Thyroid gland (tissue), 4 donors: ENCODE data around the gene HOXD12. TPM values are rescaled to one million over a fixed set of nuclear protein-coding genes. Genes with fewer than 3 reads are reported as not detected.

Experiments
- DNase-seq, 2 donors: peaks; one replicate each; pipeline ENCODE4 v3.0.0-alpha.2; 2019
- H3K27ac ChIP-seq, 3 donors: fragments of 200-600 bp; sonication (generic); 1 replicate in 2 of 3; 2 replicates in 1 of 3; pipeline ENCODE4 v1.5.1; 2016 to 2019; ENCODE audit warnings: mild to moderate bottlenecking in 1 of 3, moderate library complexity in 1 of 3
- H3K27me3 ChIP-seq: fragments of 200-600 bp; sonication (generic); one replicate; pipeline ENCODE4 v1.5.1; 2019
- H3K36me3 ChIP-seq, 2 donors: fragments of 200-600 bp; sonication (generic); one replicate each; pipeline ENCODE4 v1.5.1; 2016 to 2019
- H3K4me1 ChIP-seq, 2 donors: fragments of 200-600 bp; sonication (generic); one replicate each; pipeline ENCODE4 v1.5.1; 2017 to 2019
- H3K4me3 ChIP-seq, 3 donors: fragments of 200-600 bp; sonication (generic); replicated peaks in 1 of 3; 1 replicate in 2 of 3; 2 replicates in 1 of 3; pipeline ENCODE4 v1.5.1; 2016; ENCODE audit warnings: mild to moderate bottlenecking in 1 of 3
- H3K9me3 ChIP-seq: fragments of 200-600 bp; sonication (generic); one replicate; pipeline ENCODE4 v1.5.1; 2017
- POLR2A ChIP-seq, 2 donors: fragments of 450-650 bp; IDR thresholded peaks; one replicate each; pipeline ENCODE4 v1.6.1; 2017; ENCODE audit warnings: antibody characterized with exemption in 2 of 2, mild to moderate bottlenecking in 2 of 2, moderate library complexity in 1 of 2
- WGBS, 2 donors: methylation state at CpG; one replicate each; pipeline ENCODE4 v1.1.5; 2017; 5-methylcytosine and 5-hydroxymethylcytosine counted together
- intact Hi-C: fragments of 100-400 bp; cut with DNase I; formaldehyde crosslinking; loops from one replicate; pipeline ENCODE4 v1.15.1; 2023
- total RNA-seq, 4 donors: library from RNA; depleted of rRNA; stranded (reverse); fragments of >200 nt; gene quantifications; one replicate each; pipeline ENCODE4 v1.2.3, GENCODE V29; 2016
- TF ChIP-seq, protein P1 (sequence below), 6 experiments: fragments of 200-600 bp in 3 of 6; fragments of 450-650 bp in 3 of 6; sonication (generic) in 3 of 6; IDR thresholded peaks; one replicate each; pipeline ENCODE4 v1.5.1; 2016 to 2019; ENCODE audit warnings: antibody characterized with exemption in 6 of 6, mild to moderate bottlenecking in 2 of 6, inconsistent platforms in 1 of 6, moderate library complexity in 1 of 6

The HOXD12 gene
- total RNA-seq, 4 donors from 2014 or later, result not detected

DNA sequence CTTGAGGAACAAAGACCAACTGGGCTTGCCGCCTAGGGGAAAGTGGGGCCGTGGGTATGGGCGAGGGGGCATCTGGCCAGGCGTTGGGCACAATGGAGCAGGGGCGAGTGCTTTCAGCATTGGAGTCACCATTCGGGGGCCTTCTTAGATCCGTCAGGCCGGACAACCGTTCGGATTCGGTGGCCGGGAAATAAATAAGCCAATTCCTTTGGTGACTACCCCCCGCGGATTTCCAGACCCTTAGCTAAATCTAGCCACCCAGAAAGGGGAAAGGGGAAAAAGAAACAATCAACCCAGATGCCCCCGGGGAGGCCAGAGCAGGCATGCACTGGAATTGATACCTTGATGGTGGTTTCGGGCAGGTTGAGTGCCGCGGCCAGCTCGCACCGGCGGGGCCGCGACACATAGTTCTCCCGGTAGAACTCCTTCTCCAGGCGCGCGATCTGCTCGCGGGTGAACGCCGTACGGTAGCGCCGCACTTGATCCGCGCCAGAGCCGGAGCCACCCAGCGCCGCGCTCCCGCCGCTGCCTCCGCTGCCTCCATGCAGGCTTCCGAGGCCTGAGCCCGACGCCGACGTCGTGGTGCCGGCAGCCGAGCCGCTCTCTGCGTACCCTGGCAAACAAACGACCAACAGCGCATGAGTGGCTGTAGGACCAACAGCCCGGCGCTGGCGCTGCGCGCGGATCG lies 17.6 kb upstream of the HOXD12 start:
- peaks cover 5 to 19% of the 10 kb centered on the region in 2 donors for H3K4me1 ChIP-seq
- intact Hi-C loops, result loop anchor here (10.0 kb wide), 1 partner anchor 717 kb away; no protein-coding TSS in a partner anchor
- H3K27me3 ChIP-seq, result peaks cover 90% of the 10 kb centered on the region
- no peak overlapping the region for H3K4me3 ChIP-seq
- 6 to 13% methylated on average over 32 to 39 of the region's 62 CpGs for WGBS, 2 donors
- no peaks in the 10 kb centered on the region for H3K9me3 ChIP-seq
- no peak overlapping the region for H3K27ac ChIP-seq
- no peak for DNase-seq
- no peaks in the 10 kb centered on the region for H3K36me3 ChIP-seq
- TF ChIP-seq, protein P1, sequence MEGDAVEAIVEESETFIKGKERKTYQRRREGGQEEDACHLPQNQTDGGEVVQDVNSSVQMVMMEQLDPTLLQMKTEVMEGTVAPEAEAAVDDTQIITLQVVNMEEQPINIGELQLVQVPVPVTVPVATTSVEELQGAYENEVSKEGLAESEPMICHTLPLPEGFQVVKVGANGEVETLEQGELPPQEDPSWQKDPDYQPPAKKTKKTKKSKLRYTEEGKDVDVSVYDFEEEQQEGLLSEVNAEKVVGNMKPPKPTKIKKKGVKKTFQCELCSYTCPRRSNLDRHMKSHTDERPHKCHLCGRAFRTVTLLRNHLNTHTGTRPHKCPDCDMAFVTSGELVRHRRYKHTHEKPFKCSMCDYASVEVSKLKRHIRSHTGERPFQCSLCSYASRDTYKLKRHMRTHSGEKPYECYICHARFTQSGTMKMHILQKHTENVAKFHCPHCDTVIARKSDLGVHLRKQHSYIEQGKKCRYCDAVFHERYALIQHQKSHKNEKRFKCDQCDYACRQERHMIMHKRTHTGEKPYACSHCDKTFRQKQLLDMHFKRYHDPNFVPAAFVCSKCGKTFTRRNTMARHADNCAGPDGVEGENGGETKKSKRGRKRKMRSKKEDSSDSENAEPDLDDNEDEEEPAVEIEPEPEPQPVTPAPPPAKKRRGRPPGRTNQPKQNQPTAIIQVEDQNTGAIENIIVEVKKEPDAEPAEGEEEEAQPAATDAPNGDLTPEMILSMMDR (IDR thresholded peaks at IDR 0.05), result no peak
- TF ChIP-seq POLR2A (IDR thresholded peaks at IDR 0.05), result no peak

DNA sequence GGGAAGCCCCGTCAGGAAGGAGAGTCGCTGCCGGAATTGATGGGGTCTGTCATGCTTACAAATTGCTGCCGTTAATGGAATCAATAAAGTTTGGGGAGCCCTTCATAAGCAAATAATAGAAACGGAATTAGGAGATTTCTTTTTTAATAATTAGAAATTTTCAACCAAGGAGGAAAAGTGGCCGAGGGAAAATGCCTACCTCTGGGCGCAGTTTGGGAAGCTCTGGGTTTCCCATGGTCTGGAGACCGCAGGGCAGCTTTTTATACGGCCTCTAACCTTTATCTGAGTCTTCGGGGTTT lies 17.1 kb upstream of the HOXD12 start:
- TF ChIP-seq, protein P1 (IDR thresholded peaks at IDR 0.05), result no peak
- TF ChIP-seq POLR2A (IDR thresholded peaks at IDR 0.05), result no peak
- Histone ChIP-seq H3K9me3 (no peaks in the 10 kb centered on the region), H3K27ac (no peak overlapping the region), H3K4me3 (no peak overlapping the region), H3K27me3 (peaks cover 90% of the 10 kb centered on the region), H3K4me1 (peaks cover 5 to 19% of the 10 kb centered on the region in 2 donors), H3K36me3 (no peaks in the 10 kb centered on the region)
- intact Hi-C loops, result loop anchor here (10.0 kb wide), 1 partner anchor 718 kb away; no protein-coding TSS in a partner anchor
- WGBS, 2 donors, result 10 to 12% methylated on average over 10 of the region's 10 CpGs
- DNase-seq, result no peak

DNA sequence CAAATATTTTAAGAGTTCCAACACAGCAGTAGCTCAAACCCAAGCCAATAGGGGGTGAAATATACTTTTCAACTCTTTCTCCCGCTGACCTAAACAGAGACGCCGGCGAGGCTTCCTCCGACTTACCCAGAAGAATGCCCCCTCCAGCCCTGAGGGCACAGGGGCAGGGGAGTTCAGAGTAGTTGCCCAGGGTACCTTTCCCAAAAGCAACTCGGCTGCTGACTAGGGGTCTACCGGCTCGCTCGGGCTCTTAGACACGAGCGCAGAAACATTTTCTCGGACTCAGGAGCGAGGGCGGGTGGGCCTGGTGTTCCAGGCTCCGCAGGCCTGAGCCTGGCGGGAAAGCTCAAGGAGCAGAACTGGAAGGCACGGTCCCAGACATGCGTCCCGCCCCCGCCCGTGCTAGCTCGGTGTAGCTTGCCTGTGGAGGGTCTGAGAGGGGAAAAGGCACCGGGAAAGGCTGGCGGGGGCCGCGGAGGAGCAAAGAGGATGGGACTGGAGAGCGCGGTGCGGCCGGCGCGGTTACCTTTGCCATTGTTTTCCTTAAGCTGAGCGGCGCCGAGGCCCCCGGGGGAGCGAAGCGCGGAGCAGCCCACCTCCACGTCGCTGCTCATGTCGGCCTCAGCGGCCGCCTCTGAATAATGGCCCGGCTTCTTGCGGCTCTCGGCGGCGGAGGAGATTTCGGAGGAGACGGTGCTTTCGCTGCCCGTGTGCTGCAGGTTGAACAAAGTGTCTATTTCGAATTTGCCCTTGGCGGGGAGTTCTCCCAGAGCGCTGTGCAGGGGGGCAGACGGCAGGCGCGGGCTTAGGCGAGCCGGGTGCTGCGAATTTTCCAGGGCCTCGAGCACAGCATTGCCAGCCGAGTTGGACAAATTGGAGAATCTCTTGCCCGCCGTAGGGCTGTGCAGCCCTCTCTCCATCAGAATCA lies 16.5 kb upstream of the HOXD12 start:
- DNase-seq, result no peak
- WGBS, 2 donors, result 3 to 6% methylated on average over 43 to 61 of the region's 66 CpGs
- H3K4me1 ChIP-seq, result peaks cover 6 to 23% of the 10 kb centered on the region in 2 donors
- no peak overlapping the region for H3K4me3 ChIP-seq
- H3K27ac ChIP-seq, result no peak overlapping the region
- intact Hi-C loops, result loop anchor here (10.0 kb wide), 1 partner anchor 718 kb away; no protein-coding TSS in a partner anchor
- no peak for TF ChIP-seq POLR2A (IDR thresholded peaks at IDR 0.05)
- TF ChIP-seq, protein P1 (IDR thresholded peaks at IDR 0.05), result no peak
- no peaks in the 10 kb centered on the region for H3K9me3 ChIP-seq
- H3K27me3 ChIP-seq, result peaks cover 90% of the 10 kb centered on the region
- no peaks in the 10 kb centered on the region for H3K36me3 ChIP-seq

DNA sequence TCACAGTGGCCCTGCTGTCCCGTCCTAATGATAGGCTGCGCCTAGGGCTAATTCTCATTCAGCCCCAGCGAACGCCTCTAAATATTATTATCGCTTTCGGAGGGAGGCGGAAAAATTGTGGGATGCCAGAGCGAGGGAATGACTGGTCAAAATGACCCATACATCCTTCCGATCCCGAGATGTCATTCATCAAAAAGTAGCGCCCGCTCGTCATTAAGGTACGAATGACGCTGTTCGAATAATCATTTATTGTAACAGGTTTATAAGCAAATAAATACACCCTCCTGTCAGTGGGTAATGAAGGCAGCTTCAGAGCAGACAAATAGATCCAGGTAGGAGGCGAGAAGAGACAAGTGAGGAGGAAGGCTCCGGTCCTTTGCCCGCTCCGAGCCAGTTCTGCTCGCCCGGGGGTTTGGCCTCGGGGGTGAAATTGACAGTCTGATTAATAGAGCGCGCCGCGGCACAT lies 15.8 kb upstream of the HOXD12 start, which contains the start of gene EVX2:
EVX2 (minus strand) TSS at position 167 of the 466 bp plus-strand sequence. CDS start 186 bp downstream, outside the sequence.
- no peak for DNase-seq
- peaks cover 90% of the 10 kb centered on the region for H3K27me3 ChIP-seq
- peaks cover 8 to 28% of the 10 kb centered on the region in 2 donors for H3K4me1 ChIP-seq
- H3K9me3 ChIP-seq, result no peaks in the 10 kb centered on the region
- H3K4me3 ChIP-seq, result no peak within 1 kb of the TSS
- WGBS, 2 donors, result 11 to 15% methylated on average over 27 of the region's 27 CpGs
- no peak within 1 kb of the TSS for H3K27ac ChIP-seq
- intact Hi-C loops, result loop anchor here (10.0 kb wide), 1 partner anchor 719 kb away; no protein-coding TSS in a partner anchor
- TF ChIP-seq, protein P1 (IDR thresholded peaks at IDR 0.05), result no peak
- no peak for TF ChIP-seq POLR2A (IDR thresholded peaks at IDR 0.05)
- no peaks in the 10 kb centered on the region for H3K36me3 ChIP-seq
